Measurements from ENCODE around the gene ASTN2.

DNA sequence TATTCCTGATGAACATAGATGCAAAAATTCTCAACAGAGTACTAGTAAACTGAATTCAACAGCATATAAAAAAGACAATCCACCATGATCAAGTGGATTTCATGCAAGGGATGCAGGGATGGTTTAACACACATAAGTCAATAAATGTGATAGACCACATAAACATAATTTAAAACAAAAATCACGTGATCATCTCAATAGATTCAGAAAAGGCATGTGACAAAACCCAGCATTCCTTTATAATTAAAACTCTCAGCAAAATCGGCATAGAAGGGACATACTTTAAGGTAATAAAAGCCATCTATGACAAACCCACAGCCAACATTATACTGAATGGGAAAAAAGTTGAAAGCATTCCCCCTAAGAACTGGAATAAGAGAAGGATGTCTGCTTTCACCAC is 894.6 kb downstream of the ASTN2 start:
- TF ChIP-seq CTCF (IDR thresholded peaks at IDR 0.05) (no peak), POLR2A (IDR thresholded peaks at IDR 0.05) (no peak)

Measured in testis (tissue), 2 donors.